Mesothelial cell of epicardium (in vitro differentiated cells): ENCODE results near the gene GNL1. TPM values are rescaled to one million over a fixed set of nuclear protein-coding genes. Genes with fewer than 3 reads are reported as not detected.
"Not testable (repeated sequence)": the region's sequence is repeated elsewhere in the genome, so short reads cannot be mapped to it uniquely, and the experiment has no call there.

ENCODE experiments used
- DNase-seq, 2 experiments: peaks; one replicate each; pipeline ENCODE4 v3.0.0; 2021; ENCODE audit warnings: low spot score in 2 of 2; ENCODE audit not compliant: unreplicated experiment in 2 of 2
- H3K27ac Mint-ChIP-seq: 2 replicates; pipeline ENCODE4 v1.8.0; 2021; ENCODE audit warnings: mixed read lengths
- H3K27me3 Mint-ChIP-seq: 2 replicates; pipeline ENCODE4 v1.8.0; 2021; ENCODE audit warnings: low read depth, mixed read lengths
- H3K36me3 Mint-ChIP-seq: 2 replicates; pipeline ENCODE4 v1.8.0; 2021; ENCODE audit warnings: mixed read lengths
- H3K4me1 Mint-ChIP-seq: 2 replicates; pipeline ENCODE4 v1.8.0; 2021; ENCODE audit warnings: mixed read lengths
- H3K4me3 Mint-ChIP-seq: 2 replicates; pipeline ENCODE4 v1.8.0; 2021; ENCODE audit warnings: mild to moderate bottlenecking, moderate library complexity, mixed read lengths
- H3K9me3 Mint-ChIP-seq: 2 replicates; pipeline ENCODE4 v1.8.0; 2021; ENCODE audit warnings: mixed read lengths
- total RNA-seq: library from RNA; stranded (reverse); gene quantifications from 3 replicates; pipeline ENCODE4 v1.2.1, GENCODE V29; 2021
- TF ChIP-seq, protein P1 (sequence below): fragments of 200-600 bp; sonication (generic); IDR thresholded peaks from one replicate; pipeline ENCODE4 v1.5.0; 2021; ENCODE audit warnings: antibody characterized with exemption; ENCODE audit not compliant: unreplicated experiment

The GNL1 gene
- total RNA-seq, 1 donor from 2014 or later = 91.9 TPM

DNA sequence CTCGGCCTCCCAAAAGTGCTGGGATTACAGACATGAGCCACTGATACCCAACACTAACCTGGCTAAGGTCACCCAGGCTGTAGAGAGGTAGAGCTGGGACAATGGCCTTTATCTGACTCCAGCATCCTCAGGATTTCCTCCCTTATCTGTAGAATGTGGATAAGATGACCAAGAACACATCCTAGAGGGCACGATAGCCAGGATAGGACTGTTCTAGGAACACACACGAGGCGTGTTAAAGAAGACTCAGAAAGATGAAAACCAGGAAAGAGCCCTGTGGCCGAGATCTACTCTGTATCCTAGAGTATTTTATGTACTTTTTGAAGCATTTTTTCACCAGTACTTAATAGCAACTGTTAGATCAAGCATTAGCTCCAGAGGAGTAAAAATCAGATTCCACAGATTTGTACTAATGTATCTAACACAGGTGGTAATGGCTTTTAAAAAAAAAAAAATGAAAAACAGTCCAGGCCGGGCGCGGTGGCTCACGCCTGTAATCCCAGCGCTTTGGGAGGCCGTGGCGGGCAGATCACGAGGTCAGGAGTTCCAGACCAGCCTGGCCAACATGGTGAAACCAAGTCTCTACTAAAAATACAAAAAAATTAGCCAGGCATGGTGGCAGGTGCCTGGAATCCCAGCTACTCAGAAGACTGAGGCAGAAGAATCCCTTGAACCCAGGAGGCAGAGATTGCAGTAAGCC lies 43.5 kb upstream of the GNL1 start:
- no peak for DNase-seq
- peak overlapping the region; percentile 76 for H3K27ac Mint-ChIP-seq
- H3K4me1 Mint-ChIP-seq = peaks cover 7% of the 10 kb centered on the region
- no peaks in the 10 kb centered on the region for H3K9me3 Mint-ChIP-seq
- peaks cover 37% of the 10 kb centered on the region for H3K36me3 Mint-ChIP-seq
- H3K27me3 Mint-ChIP-seq = no peaks in the 10 kb centered on the region
- H3K4me3 Mint-ChIP-seq = no peak overlapping the region
- TF ChIP-seq, protein P1, sequence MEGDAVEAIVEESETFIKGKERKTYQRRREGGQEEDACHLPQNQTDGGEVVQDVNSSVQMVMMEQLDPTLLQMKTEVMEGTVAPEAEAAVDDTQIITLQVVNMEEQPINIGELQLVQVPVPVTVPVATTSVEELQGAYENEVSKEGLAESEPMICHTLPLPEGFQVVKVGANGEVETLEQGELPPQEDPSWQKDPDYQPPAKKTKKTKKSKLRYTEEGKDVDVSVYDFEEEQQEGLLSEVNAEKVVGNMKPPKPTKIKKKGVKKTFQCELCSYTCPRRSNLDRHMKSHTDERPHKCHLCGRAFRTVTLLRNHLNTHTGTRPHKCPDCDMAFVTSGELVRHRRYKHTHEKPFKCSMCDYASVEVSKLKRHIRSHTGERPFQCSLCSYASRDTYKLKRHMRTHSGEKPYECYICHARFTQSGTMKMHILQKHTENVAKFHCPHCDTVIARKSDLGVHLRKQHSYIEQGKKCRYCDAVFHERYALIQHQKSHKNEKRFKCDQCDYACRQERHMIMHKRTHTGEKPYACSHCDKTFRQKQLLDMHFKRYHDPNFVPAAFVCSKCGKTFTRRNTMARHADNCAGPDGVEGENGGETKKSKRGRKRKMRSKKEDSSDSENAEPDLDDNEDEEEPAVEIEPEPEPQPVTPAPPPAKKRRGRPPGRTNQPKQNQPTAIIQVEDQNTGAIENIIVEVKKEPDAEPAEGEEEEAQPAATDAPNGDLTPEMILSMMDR = no peak

DNA sequence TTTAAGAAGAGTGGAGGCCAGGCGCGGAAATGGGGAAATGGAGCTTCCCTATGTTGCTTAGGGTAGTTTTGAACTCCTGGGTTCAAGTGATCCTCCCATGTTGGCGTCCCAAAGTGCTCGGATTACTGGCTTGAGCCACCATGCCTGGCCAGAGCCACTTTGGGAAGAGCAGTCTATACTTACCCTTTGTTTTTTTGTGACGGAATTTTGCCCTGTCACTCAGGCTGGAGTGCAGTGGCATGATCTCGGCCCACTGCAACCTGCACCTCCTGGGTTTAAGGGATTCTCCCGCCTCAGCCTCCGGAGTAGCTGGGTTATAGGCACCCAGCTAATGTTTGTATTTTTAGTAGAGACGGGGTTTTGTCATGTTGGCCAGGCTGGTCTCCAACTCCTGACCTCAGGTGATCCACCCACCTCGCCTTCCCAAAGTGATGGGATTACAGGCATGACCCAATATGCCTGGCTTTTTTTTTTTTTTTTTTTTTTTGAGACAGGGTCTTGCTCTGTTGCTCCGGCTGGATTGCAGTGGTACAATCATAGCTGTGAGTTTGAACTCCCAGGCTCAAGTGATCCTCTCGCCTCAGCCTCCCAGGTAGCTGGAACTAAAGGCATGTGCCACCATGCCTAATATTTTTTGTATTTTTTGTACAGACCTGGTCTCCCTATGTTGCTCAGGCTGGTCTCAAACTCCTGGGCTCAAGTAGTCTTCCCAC lies 42.8 kb upstream of the GNL1 start:
- peaks cover 32% of the 10 kb centered on the region for H3K36me3 Mint-ChIP-seq
- no peaks in the 10 kb centered on the region for H3K27me3 Mint-ChIP-seq
- TF ChIP-seq, protein P1 = no peak
- peaks cover 7% of the 10 kb centered on the region for H3K4me1 Mint-ChIP-seq
- H3K9me3 Mint-ChIP-seq = no peaks in the 10 kb centered on the region
- H3K27ac Mint-ChIP-seq = peak overlapping the region; percentile 76
- DNase-seq = no peak
- H3K4me3 Mint-ChIP-seq = no peak overlapping the region

DNA sequence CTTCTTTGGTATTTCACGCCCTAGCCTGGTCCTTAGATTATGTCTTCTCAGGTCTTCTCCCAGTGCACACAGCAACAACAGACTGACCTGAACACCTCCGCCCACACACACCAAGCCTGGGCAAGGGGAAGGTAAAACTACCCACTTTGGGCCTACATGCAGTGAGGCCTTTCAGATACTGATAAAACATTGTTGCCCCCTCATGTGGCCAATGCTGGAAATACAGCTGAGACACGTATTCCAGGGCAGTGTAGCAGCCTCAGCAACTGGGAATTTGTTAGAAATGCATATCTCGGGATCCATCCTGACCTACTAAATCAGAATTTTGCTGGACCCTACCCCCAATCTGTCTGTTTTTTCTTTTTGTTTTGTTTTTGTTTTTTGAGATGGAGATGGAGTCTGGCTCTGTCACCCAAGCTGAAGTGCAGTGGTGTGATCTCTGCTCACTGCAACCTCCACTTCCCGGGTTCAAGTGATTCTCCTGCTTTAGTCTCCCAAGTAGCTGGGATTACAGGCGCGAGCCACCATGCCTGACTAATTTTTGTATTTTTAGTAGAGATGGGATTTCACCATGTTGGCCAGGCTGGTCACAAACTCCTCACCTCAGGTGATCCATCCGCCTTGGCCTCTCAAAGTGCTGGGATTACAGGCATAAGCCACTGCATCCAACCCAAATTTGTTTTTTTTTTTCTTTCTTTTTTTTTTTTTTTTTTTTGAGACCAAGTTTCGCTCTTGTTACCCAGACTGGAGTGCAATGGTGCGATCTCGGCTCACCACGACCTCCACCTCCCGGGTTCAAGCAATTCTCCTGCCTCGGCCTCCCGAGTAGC lies 41.2 kb upstream of the GNL1 start:
- DNase-seq = peak; percentile 42 to 81
- not testable (repeated sequence) for H3K27me3 Mint-ChIP-seq
- peaks cover 22% of the 10 kb centered on the region for H3K36me3 Mint-ChIP-seq

DNA sequence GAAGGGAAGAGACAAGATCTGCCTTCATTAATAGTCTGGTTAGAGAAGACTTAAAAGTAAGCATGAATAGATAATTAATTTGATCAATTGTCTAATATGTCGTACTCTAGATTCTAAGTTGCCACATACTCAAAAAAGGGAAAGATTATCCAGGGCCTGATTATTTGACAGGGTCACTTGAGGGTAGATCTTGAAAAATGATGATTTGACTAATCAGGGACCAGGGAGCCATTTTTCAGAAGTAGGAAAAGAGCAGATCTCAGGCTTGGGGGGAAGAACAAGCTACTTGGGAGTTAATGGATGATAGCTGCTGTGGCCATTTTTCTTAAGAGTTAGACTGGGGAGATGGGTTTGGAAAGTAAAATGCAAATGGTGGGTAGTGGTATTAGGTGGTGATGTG lies 36.0 kb upstream of the GNL1 start:
- DNase-seq = no peak
- H3K4me3 Mint-ChIP-seq = no peak overlapping the region
- H3K4me1 Mint-ChIP-seq = peaks cover 26% of the 10 kb centered on the region
- H3K27me3 Mint-ChIP-seq = no peaks in the 10 kb centered on the region
- TF ChIP-seq, protein P1 = no peak
- H3K9me3 Mint-ChIP-seq = no peaks in the 10 kb centered on the region
- H3K27ac Mint-ChIP-seq = peak overlapping the region; percentile 81
- peaks cover 33% of the 10 kb centered on the region for H3K36me3 Mint-ChIP-seq

More for the DNA sequence above, 41.2 kb upstream of the GNL1 start:
- peak overlapping the region; percentile 86 for H3K27ac Mint-ChIP-seq
- not testable (repeated sequence) for H3K9me3 Mint-ChIP-seq, H3K4me1 Mint-ChIP-seq, H3K4me3 Mint-ChIP-seq
- TF ChIP-seq, protein P1 = peak; percentile 81

DNA sequence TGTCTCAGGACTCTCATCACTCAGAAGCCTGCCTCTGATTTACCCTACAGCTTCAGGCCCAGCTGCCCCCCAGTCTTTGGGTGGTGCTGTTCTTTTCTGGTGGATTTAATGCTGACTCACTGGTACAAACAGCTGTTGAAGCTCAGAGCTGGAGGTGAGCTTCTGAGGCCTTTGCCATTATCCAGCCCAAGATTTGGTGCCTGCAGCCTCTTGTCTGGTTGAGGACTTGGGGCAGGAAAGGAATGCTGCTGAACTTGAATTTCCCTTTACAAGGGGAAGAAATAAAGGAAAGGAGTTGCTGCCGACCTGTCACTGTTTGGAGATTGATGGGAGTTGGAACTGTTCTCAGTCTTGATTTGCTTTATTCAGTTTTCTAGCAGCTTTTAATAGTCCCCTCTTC lies 34.7 kb upstream of the GNL1 start:
- Mint-ChIP-seq H3K9me3 (no peaks in the 10 kb centered on the region), H3K4me1 (peaks cover 25% of the 10 kb centered on the region), H3K27ac (peak overlapping the region; percentile 96), H3K4me3 (peak overlapping the region; percentile 13), H3K36me3 (peaks cover 37% of the 10 kb centered on the region), H3K27me3 (no peaks in the 10 kb centered on the region)
- DNase-seq = peak in 1 of 2 experiments; percentile 51
- TF ChIP-seq, protein P1 = no peak
